Small intestine (tissue), 7 donors: Measurements from ENCODE around the gene NAV2. TPM values are rescaled to one million over a fixed set of nuclear protein-coding genes. Genes with fewer than 3 reads are reported as not detected.
A peak's percentile ranks its signal among the peaks of the same experiment; 100 is the strongest.

Experiments used
- DNase-seq, 2 donors: peaks; one replicate each; pipeline versions ENCODE4 v3.0.0 to v3.0.0-alpha.2; 2013
- FAIRE-seq: peaks from 2 replicates; lab custom pipeline; 2012; peaks lifted over from hg19 to GRCh38; lab: Jason Lieb, UNC
- H3K27ac ChIP-seq, 3 donors: one replicate each; pipeline ENCODE4 v1.5.1; 2013; ENCODE audit warnings: low read length in 2 of 3, mild to moderate bottlenecking in 2 of 3, control low read depth in 1 of 3, inconsistent platforms in 1 of 3, low read depth in 1 of 3, moderate library complexity in 1 of 3
- H3K27me3 ChIP-seq, 3 donors: one replicate each; pipeline ENCODE4 v1.6.1; 2013; ENCODE audit warnings: low read length in 3 of 3, inconsistent platforms in 1 of 3; ENCODE audit not compliant: control insufficient read depth in 3 of 3, insufficient read depth in 3 of 3
- H3K36me3 ChIP-seq, 3 donors: one replicate each; pipeline ENCODE4 v1.6.1; 2013; ENCODE audit warnings: low read length in 3 of 3, inconsistent platforms in 1 of 3, low read depth in 1 of 3, mild to moderate bottlenecking in 1 of 3, moderate library complexity in 1 of 3; ENCODE audit not compliant: control insufficient read depth in 3 of 3, insufficient read depth in 2 of 3
- H3K4me1 ChIP-seq, 3 donors: one replicate each; pipeline ENCODE4 v1.6.1; 2013; ENCODE audit warnings: low read length in 2 of 3, inconsistent platforms in 1 of 3, low read depth in 1 of 3, mild to moderate bottlenecking in 1 of 3, moderate library complexity in 1 of 3; ENCODE audit not compliant: control insufficient read depth in 3 of 3, insufficient read depth in 2 of 3
- H3K4me3 ChIP-seq, 3 donors: one replicate each; pipeline ENCODE4 v1.5.1; 2013; ENCODE audit warnings: low read length in 3 of 3, control low read depth in 1 of 3, inconsistent platforms in 1 of 3, low read depth in 1 of 3, mild to moderate bottlenecking in 1 of 3, moderate library complexity in 1 of 3
- H3K9me3 ChIP-seq, 2 donors: one replicate each; pipeline ENCODE4 v1.6.1; 2013; ENCODE audit warnings: low read depth in 1 of 2, low read length in 1 of 2; ENCODE audit not compliant: control insufficient read depth in 2 of 2, insufficient read depth in 1 of 2
- WGBS, 3 donors: extraction: QIAGEN DNeasy Blood & Tissue Kit; methylation state at CpG; one replicate each; pipeline ENCODE4 v1.1.7; 2013; 5-methylcytosine and 5-hydroxymethylcytosine counted together
- polyA plus RNA-seq, 4 donors: library from polyadenylated mRNA; stranded (reverse) in 3 of 4; unstranded in 1 of 4; fragments of 200-250 nt in 3 of 4; fragments of 120-200 nt in 1 of 4; gene quantifications; one replicate each; pipeline versions ENCODE4 v1.2.1 to v1.2.3, GENCODE V29; 2013
- donor health status: healthy with polysubstance abuse.
- donor health status: control.
- donor health status: control.
- donor health status: Bipolar disorder and iron deficiency.
- donor health status: healthy.

NAV2 gene
- polyA plus RNA-seq, 4 donors = 1.6 to 6.5 (median 3.6) TPM

DNA sequence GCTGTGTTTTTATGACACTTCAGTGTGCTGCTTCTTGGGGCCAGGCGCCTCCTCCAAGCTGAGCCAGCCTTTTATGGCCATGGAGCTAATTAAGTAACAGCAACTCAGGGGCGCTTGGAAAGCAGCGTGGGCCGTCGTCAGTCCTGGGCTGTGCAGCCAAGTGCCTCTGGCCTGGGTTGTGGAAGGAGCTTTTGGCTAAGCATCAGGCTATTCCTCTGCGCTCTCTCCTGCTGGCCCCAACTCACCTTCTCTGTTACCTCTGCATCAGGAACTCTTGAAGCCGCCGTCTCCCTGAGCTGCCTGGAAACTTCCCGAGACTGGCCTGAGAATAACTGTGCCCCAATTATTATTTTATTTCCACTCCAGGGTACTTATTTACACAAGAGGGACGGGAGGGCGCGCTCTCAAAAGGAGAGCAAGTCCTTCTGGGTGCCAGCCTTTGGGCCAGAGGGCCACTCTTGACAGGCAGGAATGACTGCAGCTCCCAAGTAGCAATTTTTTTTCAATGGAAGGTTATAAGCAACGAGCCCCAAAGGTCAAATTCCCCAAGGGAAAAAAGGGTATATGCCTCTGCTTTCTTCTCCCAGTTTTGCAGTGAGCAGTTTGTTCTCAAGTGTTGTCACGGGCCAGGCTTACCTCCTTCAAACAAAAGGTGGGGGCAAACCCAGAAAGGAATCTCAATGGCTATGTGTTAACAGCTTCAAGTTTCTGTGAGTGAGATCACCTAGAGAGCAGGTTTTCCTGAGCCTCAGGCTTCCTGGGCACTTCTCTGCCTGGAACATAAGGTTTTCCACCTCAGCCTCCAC is 38.5 kb upstream of the NAV2 start:
- H3K27ac ChIP-seq = peak overlapping the region in 2 of 3 donors; percentile 29 to 50

DNA sequence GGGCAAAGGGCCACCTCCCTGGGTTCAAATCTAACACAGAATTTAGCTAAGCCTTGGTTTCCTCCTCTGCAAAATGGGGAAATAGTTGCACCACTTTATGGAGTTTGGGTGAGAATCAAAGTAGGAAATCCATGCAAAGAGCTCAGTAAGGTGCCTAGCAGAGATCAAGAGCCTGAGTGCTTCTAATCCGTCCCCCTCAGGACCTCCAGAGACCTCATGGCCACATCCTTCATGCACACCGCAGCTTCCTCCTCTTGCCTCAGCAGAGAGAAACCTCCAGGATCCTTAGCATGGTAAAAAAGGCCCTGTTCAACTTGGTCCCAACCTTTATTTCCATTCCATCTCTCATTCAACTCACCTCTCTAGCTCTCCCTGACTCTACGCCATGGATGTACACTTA is 37.8 kb upstream of the NAV2 start:
- Histone ChIP-seq H3K9me3 (no peaks in the 10 kb centered on the region), H3K4me1 (peaks cover 0 to 17% (median 0%) of the 10 kb centered on the region in 3 donors), H3K4me3 (no peak overlapping the region), H3K27me3 (peaks cover 0 to 6% (median 0%) of the 10 kb centered on the region in 3 donors), H3K36me3 (no peaks in the 10 kb centered on the region), H3K27ac (peak overlapping the region in 1 of 3 donors; percentile 6)
- FAIRE-seq (no peak), DNase-seq (no peak)
- WGBS, 3 donors = 81 to 92% (median 81%) methylated on average over 3 of the region's 3 CpGs

More for the DNA sequence above, 38.5 kb upstream of the NAV2 start:
- Histone ChIP-seq H3K4me3 (no peak overlapping the region), H3K4me1 (peaks cover 0 to 17% (median 0%) of the 10 kb centered on the region in 3 donors), H3K36me3 (no peaks in the 10 kb centered on the region), H3K27me3 (peaks cover 0 to 2% (median 0%) of the 10 kb centered on the region in 3 donors), H3K9me3 (no peaks in the 10 kb centered on the region)
- WGBS, 3 donors = 20 to 46% (median 35%) methylated on average over 14 of the region's 14 CpGs
- DNase-seq = peak; percentile 28 to 81
- no peak for FAIRE-seq

DNA sequence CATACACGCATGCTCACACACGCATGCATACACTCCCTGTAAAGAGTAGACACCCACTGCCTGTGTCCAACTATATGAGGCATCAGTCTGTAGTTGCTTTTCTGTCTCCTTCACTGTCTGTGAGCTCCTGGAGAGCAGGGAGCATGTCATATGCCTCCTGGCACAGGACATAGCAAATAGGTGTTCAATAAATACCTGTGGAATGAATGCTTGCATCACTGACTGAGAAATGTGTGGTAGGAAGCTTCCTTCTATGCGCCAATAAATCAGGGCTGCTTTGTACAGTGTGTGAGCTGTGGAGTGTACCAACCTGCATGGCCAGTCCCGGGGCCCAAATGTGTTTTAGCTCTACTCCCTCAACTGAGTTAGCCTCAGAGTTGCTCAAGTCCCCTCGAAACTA is 37.2 kb upstream of the NAV2 start:
- DNase-seq (no peak), FAIRE-seq (no peak)
- 84 to 93% (median 91%) methylated on average over 5 of the region's 5 CpGs for WGBS, 3 donors
- H3K4me3 ChIP-seq = no peak overlapping the region
- H3K36me3 ChIP-seq = no peaks in the 10 kb centered on the region
- H3K9me3 ChIP-seq = no peaks in the 10 kb centered on the region
- H3K27ac ChIP-seq = no peak overlapping the region
- H3K4me1 ChIP-seq = peaks cover 0 to 17% (median 0%) of the 10 kb centered on the region in 3 donors
- peaks cover 0 to 12% (median 0%) of the 10 kb centered on the region in 3 donors for H3K27me3 ChIP-seq

DNA sequence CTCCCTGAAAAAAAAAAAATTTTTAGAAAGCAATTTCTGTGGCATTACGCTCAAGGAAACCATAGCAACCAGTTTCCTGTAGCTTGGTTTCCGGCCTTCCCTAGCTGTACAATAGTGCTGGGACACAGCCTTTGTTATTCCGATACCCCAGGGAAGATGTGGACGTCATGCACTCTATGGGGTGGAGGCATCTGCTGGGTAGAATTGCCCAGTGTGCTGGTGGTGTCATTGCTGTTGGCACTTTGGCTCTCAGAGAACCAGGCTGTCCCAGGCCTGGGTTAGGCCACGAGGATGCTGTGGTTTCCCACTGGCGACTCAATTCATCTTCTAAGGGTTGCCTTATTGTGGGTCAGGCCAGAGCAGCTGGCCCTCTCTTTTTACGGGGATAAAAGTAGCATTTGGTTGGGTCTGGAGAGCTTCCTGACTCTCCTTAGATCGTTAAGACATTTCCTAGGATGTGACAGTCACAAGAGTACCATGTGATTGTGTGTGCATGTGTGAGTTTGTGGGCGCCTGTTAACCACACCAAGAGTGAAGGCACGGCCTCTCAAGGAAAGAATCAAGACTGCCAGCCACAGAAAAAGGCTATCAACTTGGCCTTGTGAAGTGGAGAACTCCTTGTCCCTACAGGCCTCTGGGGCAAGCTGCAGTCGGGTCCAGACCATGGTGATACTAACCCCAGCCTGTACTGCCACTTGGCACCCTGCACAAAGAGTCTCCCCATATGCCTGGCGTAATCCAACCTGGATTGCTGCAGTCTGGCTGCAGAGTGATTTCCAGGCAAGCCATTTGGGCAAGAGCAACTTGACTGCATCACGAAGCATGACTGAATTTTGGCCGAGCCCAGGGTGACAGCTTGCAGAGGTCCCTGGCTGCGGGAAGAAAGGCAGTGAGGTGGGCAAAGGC is 35.9 kb upstream of the NAV2 start:
- H3K36me3 ChIP-seq = no peaks in the 10 kb centered on the region
- H3K27ac ChIP-seq = peak overlapping the region in 2 of 3 donors; percentile 10 to 24
- FAIRE-seq (no peak), DNase-seq (no peak)
- no peaks in the 10 kb centered on the region for H3K9me3 ChIP-seq
- no peak overlapping the region for H3K4me3 ChIP-seq
- H3K4me1 ChIP-seq = peaks cover 0 to 17% (median 0%) of the 10 kb centered on the region in 3 donors
- 73 to 86% (median 78%) methylated on average over 15 of the region's 15 CpGs for WGBS, 3 donors
- peaks cover 0 to 15% (median 0%) of the 10 kb centered on the region in 3 donors for H3K27me3 ChIP-seq

DNA sequence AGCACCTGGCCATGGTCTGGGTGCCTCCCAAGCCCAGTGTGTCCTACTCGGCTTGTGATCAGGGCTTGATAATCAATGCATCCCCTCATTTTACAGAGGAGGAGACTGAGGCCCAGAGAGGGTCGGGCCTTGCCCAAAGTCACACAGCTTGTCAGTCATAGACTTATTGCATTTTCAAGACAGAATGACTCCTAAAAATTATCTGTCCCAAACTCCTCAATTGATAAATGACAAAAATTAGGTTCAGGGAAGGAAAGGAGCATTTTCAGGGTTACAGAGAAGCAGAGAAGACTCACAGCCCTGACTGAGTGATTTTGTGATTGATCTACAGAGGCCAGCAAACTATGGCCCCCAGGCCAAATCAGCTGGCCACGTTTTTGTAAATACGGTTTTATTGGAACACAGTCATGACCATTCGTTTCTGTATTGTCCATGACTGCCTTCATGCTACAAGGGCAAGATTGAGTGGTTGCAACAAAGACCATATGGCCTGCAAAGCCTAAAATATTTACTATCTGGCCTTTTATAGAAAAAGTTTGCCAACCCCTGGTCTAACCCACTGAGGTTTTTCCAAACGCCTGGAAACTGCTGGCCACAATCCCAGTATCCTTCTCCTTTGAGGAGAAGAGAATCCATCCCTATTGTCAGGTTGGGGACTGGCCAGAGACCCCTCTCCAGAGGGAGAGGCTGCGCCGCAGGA is 35.1 kb upstream of the NAV2 start:
- Histone ChIP-seq H3K27ac (peak overlapping the region in 1 of 3 donors; percentile 24), H3K9me3 (no peaks in the 10 kb centered on the region), H3K4me1 (peaks cover 0 to 17% (median 0%) of the 10 kb centered on the region in 3 donors), H3K36me3 (no peaks in the 10 kb centered on the region), H3K4me3 (no peak overlapping the region), H3K27me3 (peaks cover 0 to 15% (median 0%) of the 10 kb centered on the region in 3 donors)
- DNase-seq (no peak), FAIRE-seq (no peak)
- 73 to 86% (median 73%) methylated on average over 8 of the region's 8 CpGs for WGBS, 3 donors

DNA sequence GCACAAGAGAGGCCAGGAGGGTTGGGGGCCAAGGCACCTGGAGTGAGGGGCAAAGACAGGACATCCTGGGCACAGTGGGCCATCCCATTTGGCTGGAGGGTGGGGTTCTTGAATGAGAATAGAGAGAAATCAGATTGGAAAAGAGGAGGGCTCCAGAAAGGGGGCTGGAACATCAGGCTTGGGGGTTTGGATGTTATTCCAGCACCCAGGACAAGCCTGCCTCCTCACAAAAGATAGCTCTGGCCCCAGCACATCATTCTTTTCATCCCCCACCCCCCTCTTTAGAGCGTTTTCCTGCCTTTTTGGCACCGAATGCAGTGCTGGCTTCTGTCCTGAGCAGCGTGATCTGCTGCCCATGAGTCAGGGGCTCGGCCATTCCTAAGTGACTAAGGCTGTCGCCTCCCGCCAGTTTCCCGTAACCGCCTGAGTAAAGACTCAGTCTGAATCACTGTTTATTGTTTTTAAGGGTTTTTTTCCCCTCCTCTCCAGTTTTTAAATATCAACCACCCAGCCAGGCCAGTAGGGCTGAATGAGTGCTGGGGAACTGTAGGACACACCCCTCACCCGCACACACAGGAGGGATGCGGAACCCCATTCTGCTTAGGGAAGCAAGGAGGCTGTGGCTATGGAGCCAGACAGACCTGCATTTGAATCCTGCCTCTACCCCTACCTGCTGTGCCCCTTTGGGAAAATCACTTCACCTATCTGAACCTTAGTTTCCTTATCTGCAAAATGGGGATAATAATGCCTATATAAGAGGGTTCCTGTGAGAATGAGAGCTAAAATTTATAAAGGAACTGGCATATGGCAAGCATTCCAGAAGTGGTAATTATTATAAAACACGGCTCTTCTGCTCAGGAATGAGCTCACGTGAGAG is 32.4 kb upstream of the NAV2 start:
- Histone ChIP-seq H3K4me3 (no peak overlapping the region), H3K9me3 (no peaks in the 10 kb centered on the region), H3K27ac (peak overlapping the region in 1 of 3 donors; percentile 81), H3K27me3 (peaks cover 0 to 15% (median 0%) of the 10 kb centered on the region in 3 donors), H3K4me1 (no peaks in the 10 kb centered on the region), H3K36me3 (no peaks in the 10 kb centered on the region)
- 50 to 69% (median 65%) methylated on average over 12 of the region's 12 CpGs for WGBS, 3 donors
- DNase-seq (peak; percentile 6 to 42), FAIRE-seq (no peak)

DNA sequence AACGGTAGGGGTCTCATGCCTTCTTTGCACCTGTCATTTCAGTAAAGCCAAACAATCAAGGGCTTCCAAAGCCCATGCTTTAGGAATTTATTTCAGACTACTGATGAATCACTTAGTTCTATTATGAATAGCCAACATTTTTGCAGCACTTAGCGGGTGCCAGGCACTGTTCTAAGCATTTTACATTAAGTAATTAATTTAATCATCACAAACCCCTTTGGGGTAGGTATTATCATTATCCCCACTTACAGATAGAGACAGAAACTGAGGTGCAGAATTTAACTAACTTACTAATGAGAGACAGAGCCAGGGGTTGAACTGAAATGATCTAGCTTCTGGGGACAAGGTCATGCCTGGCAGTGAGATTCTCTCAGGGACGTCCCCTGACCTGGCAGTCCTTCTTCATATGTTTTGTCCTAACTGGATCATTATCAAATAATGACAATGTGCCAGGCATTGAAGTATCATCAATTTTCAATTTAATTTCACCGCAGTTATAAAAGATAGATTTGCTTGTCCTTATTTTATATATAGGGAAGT is 31.7 kb upstream of the NAV2 start:
- Histone ChIP-seq H3K27ac (no peak overlapping the region), H3K27me3 (peaks cover 0 to 15% (median 0%) of the 10 kb centered on the region in 3 donors), H3K9me3 (no peaks in the 10 kb centered on the region), H3K36me3 (no peaks in the 10 kb centered on the region), H3K4me3 (no peak overlapping the region), H3K4me1 (no peaks in the 10 kb centered on the region)
- no peak for DNase-seq
- FAIRE-seq = no peak
- 70 to 79% (median 77%) methylated on average over 4 of the region's 4 CpGs for WGBS, 3 donors
